Measurements from ENCODE around the gene LIPC. TPM values are rescaled to one million over a fixed set of nuclear protein-coding genes. Genes with fewer than 3 reads are reported as not detected.

LIPC gene
- total RNA-seq, 1 donor from 2014 or later = 1.0 TPM

- Histone ChIP-seq H3K4me1 (peaks cover 17% of the 10 kb centered on the region), H3K27ac (no peak overlapping the region), H3K27me3 (ENCODE audit: low read depth) (no peaks in the 10 kb centered on the region), H3K9me3 (no peaks in the 10 kb centered on the region), H3K36me3 (no peaks in the 10 kb centered on the region), H3K4me3 (no peak overlapping the region)
- TF ChIP-seq CTCF (IDR thresholded peaks at IDR 0.05) = no peak
- ATAC-seq (no peak), DNase-seq (no peak)
- intact Hi-C loops (cut with DNase I) = no loop called here
Observed at GRCh38 chr15:58453931-58454793, 22.4 kb downstream of the LIPC start.

- no peak for ATAC-seq
- Histone ChIP-seq H3K36me3 (no peaks in the 10 kb centered on the region), H3K27ac (no peak overlapping the region), H3K4me3 (no peak overlapping the region), H3K4me1 (peaks cover 25% of the 10 kb centered on the region), H3K9me3 (no peaks in the 10 kb centered on the region), H3K27me3 (ENCODE audit: low read depth) (no peaks in the 10 kb centered on the region)
- DNase-seq = no peak
- TF ChIP-seq CTCF (IDR thresholded peaks at IDR 0.05) = no peak
- intact Hi-C loops (cut with DNase I) = no loop called here
Observed at GRCh38 chr15:58454950-58455401, 23.2 kb downstream of the LIPC start.

- ATAC-seq = no peak
- Histone ChIP-seq H3K4me1 (peaks cover 26% of the 10 kb centered on the region), H3K27ac (no peak overlapping the region), H3K4me3 (no peak overlapping the region), H3K27me3 (ENCODE audit: low read depth) (no peaks in the 10 kb centered on the region), H3K9me3 (no peaks in the 10 kb centered on the region), H3K36me3 (no peaks in the 10 kb centered on the region)
- DNase-seq = no peak
- intact Hi-C loops (cut with DNase I) = no loop called here
- no peak for TF ChIP-seq CTCF (IDR thresholded peaks at IDR 0.05)
Observed at GRCh38 chr15:58457466-58457965, 25.7 kb downstream of the LIPC start.

GRCh38 chr15:58458076-58458475 lies 26.3 kb downstream of the LIPC start:
- Histone ChIP-seq H3K9me3 (no peaks in the 10 kb centered on the region), H3K27ac (peak overlapping the region; percentile 57), H3K27me3 (ENCODE audit: low read depth) (no peaks in the 10 kb centered on the region), H3K36me3 (no peaks in the 10 kb centered on the region), H3K4me3 (no peak overlapping the region), H3K4me1 (peaks cover 26% of the 10 kb centered on the region)
- intact Hi-C loops (cut with DNase I) = no loop called here
- DNase-seq (no peak), ATAC-seq (no peak)
- no peak for TF ChIP-seq CTCF (IDR thresholded peaks at IDR 0.05)

- Histone ChIP-seq H3K9me3 (no peaks in the 10 kb centered on the region), H3K27me3 (ENCODE audit: low read depth) (no peaks in the 10 kb centered on the region), H3K4me1 (peaks cover 26% of the 10 kb centered on the region), H3K36me3 (no peaks in the 10 kb centered on the region), H3K4me3 (no peak overlapping the region), H3K27ac (peak overlapping the region; percentile 57)
- no peak for DNase-seq
- no peak for TF ChIP-seq CTCF (IDR thresholded peaks at IDR 0.05)
- ATAC-seq = no peak
- intact Hi-C loops (cut with DNase I) = no loop called here
Observed at GRCh38 chr15:58459045-58459444, 27.3 kb downstream of the LIPC start.
